Testis (tissue), 2 donors: ENCODE measurements around the gene PCDHB12.

Source experiments
- POLR2A ChIP-seq: fragments of 450-650 bp; IDR thresholded peaks from one replicate; pipeline ENCODE4 v1.6.1; 2017; ENCODE audit warnings: antibody characterized with exemption, mild to moderate bottlenecking, moderate library complexity
- TF ChIP-seq, protein P1 (sequence below), 3 experiments: fragments of 450-650 bp in 2 of 3; fragments of 200-600 bp in 1 of 3; sonication (generic) in 1 of 3; IDR thresholded peaks; one replicate each; pipeline ENCODE4 v1.5.1; 2016 to 2019; ENCODE audit warnings: antibody characterized with exemption in 3 of 3, mild to moderate bottlenecking in 2 of 3, moderate library complexity in 1 of 3

DNA sequence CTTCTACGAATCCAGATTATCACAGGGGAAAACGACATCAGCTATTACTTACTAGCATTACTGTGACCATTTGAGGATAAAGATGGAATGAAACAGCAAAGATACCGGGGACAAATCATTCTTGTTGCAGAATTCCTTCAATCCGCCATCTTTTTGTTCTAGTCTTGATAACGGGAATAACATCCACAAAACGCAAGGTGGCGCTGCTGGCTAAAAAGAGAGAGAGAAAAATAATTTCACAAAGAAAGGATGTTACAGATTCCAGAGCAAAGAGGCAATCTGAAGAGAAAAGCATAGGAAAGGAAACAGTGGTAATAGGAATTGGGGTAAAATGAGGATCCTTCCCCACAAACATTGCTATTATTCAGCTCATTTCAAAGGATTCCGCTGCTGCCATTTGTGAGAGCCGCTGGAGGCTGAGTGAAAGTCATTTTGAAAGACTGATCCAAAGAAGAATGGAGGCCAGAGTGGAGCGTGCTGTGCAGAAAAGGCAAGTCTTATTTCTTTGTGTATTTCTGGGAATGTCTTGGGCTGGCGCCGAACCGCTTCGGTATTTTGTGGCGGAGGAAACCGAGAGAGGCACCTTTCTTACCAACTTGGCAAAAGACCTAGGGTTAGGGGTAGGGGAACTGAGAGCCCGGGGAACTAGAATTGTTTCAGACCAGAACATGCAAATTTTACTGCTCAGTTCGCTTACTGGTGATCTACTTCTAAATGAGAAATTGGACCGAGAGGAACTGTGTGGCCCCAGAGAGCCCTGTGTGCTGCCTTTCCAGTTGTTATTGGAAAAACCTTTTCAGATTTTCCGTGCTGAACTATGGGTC is 35.9 kb upstream of the PCDHB12 start, which contains the start of gene PCDHB7:
- TF ChIP-seq, protein P1, sequence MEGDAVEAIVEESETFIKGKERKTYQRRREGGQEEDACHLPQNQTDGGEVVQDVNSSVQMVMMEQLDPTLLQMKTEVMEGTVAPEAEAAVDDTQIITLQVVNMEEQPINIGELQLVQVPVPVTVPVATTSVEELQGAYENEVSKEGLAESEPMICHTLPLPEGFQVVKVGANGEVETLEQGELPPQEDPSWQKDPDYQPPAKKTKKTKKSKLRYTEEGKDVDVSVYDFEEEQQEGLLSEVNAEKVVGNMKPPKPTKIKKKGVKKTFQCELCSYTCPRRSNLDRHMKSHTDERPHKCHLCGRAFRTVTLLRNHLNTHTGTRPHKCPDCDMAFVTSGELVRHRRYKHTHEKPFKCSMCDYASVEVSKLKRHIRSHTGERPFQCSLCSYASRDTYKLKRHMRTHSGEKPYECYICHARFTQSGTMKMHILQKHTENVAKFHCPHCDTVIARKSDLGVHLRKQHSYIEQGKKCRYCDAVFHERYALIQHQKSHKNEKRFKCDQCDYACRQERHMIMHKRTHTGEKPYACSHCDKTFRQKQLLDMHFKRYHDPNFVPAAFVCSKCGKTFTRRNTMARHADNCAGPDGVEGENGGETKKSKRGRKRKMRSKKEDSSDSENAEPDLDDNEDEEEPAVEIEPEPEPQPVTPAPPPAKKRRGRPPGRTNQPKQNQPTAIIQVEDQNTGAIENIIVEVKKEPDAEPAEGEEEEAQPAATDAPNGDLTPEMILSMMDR (IDR thresholded peaks at IDR 0.05), result peak; percentile 39 to 54 (median 53)
- no peak for TF ChIP-seq POLR2A
